Stimulated activated CD4-positive, alpha-beta T cell treated with anti-CD3 and anti-CD28 coated beads, Interleukin-1b, Interleukin-23, amount 100 ng/mL, for 1 hour (primary cell): ENCODE data around the gene INPP4B.

Experiments used
- DNase-seq, 2 donors: peaks; one replicate each; pipeline ENCODE4 v3.0.0-alpha.2; 2020; ENCODE audit warnings: low read depth in 2 of 2

The INPP4B gene

GRCh38 chr4:142377342-142378091, 468.6 kb downstream of the INPP4B start:
- DNase-seq: no peak

- no peak for DNase-seq
Observed at GRCh38 chr4:142376204-142376603, 469.9 kb downstream of the INPP4B start.

- no peak for DNase-seq
Observed at GRCh38 chr4:142373610-142374009, 472.5 kb downstream of the INPP4B start.

GRCh38 chr4:142372530-142373260, 473.4 kb downstream of the INPP4B start:
- DNase-seq: no peak

- no peak for DNase-seq
Observed at GRCh38 chr4:142369141-142369540, 477.0 kb downstream of the INPP4B start.

- DNase-seq: no peak
Observed at GRCh38 chr4:142367418-142368180, 478.5 kb downstream of the INPP4B start.

- DNase-seq: no peak
Observed at GRCh38 chr4:142366769-142367181, 479.3 kb downstream of the INPP4B start.

GRCh38 chr4:142365391-142365790, 480.7 kb downstream of the INPP4B start:
- DNase-seq: no peak

- DNase-seq: no peak
Observed at GRCh38 chr4:142363686-142364085, 482.4 kb downstream of the INPP4B start.

GRCh38 chr4:142361981-142362380, 484.1 kb downstream of the INPP4B start:
- DNase-seq: no peak

- DNase-seq: no peak
Observed at GRCh38 chr4:142360657-142361056, 485.4 kb downstream of the INPP4B start.

- no peak for DNase-seq
Observed at GRCh38 chr4:142358656-142359055, 487.4 kb downstream of the INPP4B start.

- no peak for DNase-seq
Observed at GRCh38 chr4:142356801-142357200, 489.3 kb downstream of the INPP4B start.

- DNase-seq: no peak
Observed at GRCh38 chr4:142356118-142356759, 489.9 kb downstream of the INPP4B start.

- no peak for DNase-seq
Observed at GRCh38 chr4:142355421-142355930, 490.6 kb downstream of the INPP4B start.

- no peak for DNase-seq
Observed at GRCh38 chr4:142354794-142355420, 491.2 kb downstream of the INPP4B start.

GRCh38 chr4:142354041-142354440, 492.1 kb downstream of the INPP4B start:
- no peak for DNase-seq

- no peak for DNase-seq
Observed at GRCh38 chr4:142353149-142353738, 492.9 kb downstream of the INPP4B start.

GRCh38 chr4:142352712-142353111, 493.4 kb downstream of the INPP4B start:
- DNase-seq: no peak

GRCh38 chr4:142351958-142352357, 494.1 kb downstream of the INPP4B start:
- no peak for DNase-seq

GRCh38 chr4:142350871-142351270, 495.2 kb downstream of the INPP4B start:
- no peak for DNase-seq
